ENCODE results near the gene ST7. TPM values are rescaled to one million over a fixed set of nuclear protein-coding genes. Genes with fewer than 3 reads are reported as not detected.

Gene ST7
- total and polyA plus RNA-seq, 2 of the 8 experiments (the other 6 are each of a cell fraction or from before 2014, with no cell fraction given) = 16.3 to 18.0 TPM

GRCh38 chr7:116929914-116930913 is 23.1 kb upstream of the ST7 start:
- Histone ChIP-seq H3K4ac (replicated peaks; ENCODE audit: insufficient read length, low read depth, low read length) (no peak overlapping the region), H3K79me2 (ENCODE audit: control insufficient read depth in 1 of 2, insufficient read depth in 2 of 2, low read length in 2 of 2) (no peaks in the 10 kb centered on the region), H3K4me1 (replicated peaks in 1 of 4; ENCODE audit: control insufficient read depth in 3 of 4, insufficient read depth in 4 of 4, low read length in 3 of 4) (no peaks in the 10 kb centered on the region), H3K79me1 (ENCODE audit: low read depth, low read length) (no peaks in the 10 kb centered on the region), H2BK12ac (ENCODE audit: low read depth, low read length) (no peak overlapping the region), H3K4me3 (ENCODE audit: extremely low read depth in 1 of 4, insufficient read depth in 2 of 4, low read depth in 3 of 4, low read length in 4 of 4) (no peak overlapping the region), H3K56ac (replicated peaks; ENCODE audit: insufficient read length, low read depth, low read length) (no peak overlapping the region), H3K9me3 (ENCODE audit: insufficient read depth in 2 of 2, low read depth in 1 of 2, low read length in 1 of 2) (no peaks in the 10 kb centered on the region), H3K23me2 (ENCODE audit: low read depth, low read length) (no peaks in the 10 kb centered on the region), H3K18ac (ENCODE audit: extremely low read depth, low read length) (no peak overlapping the region), H2AFZ (ENCODE audit: low read length) (0 out of 2 replicates have a peak overlapping the region, but pooled peaks have one; percentile 16), H2BK5ac (ENCODE audit: low read depth, low read length) (no peak overlapping the region), H2BK20ac (ENCODE audit: low read length) (no peak overlapping the region), H2BK15ac (ENCODE audit: low read length) (no peak overlapping the region), H3K14ac (ENCODE audit: insufficient read length) (no peak overlapping the region), H3K27ac (ENCODE audit: low read depth, low read length) (no peak overlapping the region), H4K20me1 (replicated peaks in 1 of 2; ENCODE audit: control insufficient read depth in 1 of 2, insufficient read depth in 2 of 2, low read length in 2 of 2) (no peaks in the 10 kb centered on the region), H2BK120ac (replicated peaks; ENCODE audit: low read depth, low read length) (no peak overlapping the region), H3K27me3 (replicated peaks in 1 of 4; ENCODE audit: control insufficient read depth in 3 of 4, extremely low read depth in 1 of 4, insufficient read depth in 3 of 4, low read length in 3 of 4) (no peaks in the 10 kb centered on the region), H4K8ac (ENCODE audit: extremely low read depth, insufficient read depth, low read length) (no peak overlapping the region), H3K9ac (replicated peaks in 1 of 4; ENCODE audit: extremely low read depth in 1 of 4, low read depth in 3 of 4, low read length in 3 of 4) (no peak overlapping the region), H3K36me3 (ENCODE audit: control insufficient read depth in 2 of 4, insufficient read depth in 4 of 4, low read length in 3 of 4) (no peaks in the 10 kb centered on the region), H4K91ac (replicated peaks; ENCODE audit: insufficient read length, low read length) (no peak overlapping the region), H4K5ac (ENCODE audit: insufficient read length, low read depth, low read length) (no peak overlapping the region), H3K4me2 (ENCODE audit: insufficient read depth in 1 of 2, low read depth in 2 of 2, low read length in 2 of 2) (no peak overlapping the region), H2AK5ac (ENCODE audit: low read depth, low read length) (no peak overlapping the region), H3K23ac (ENCODE audit: insufficient read length) (no peak overlapping the region)
- ChIA-PET CTCF (ENCODE audit: partially characterized antibody) (interaction anchor here (0.6 to 10.6 kb wide), 37 partner anchors 10 to 455 kb away, joined by 3 to 168 read pairs (median 4); no protein-coding TSS in a partner anchor), POLR2A (ENCODE audit: partially characterized antibody) (no interaction called here)
- FAIRE-seq (peak; percentile 82), DNase-seq (ENCODE audit: low read depth in 1 of 2, low spot score in 2 of 2) (peak; percentile 68 to 92)
- 49% methylated on average over 25 of the region's 25 CpGs; no CpG with 5 or more reads in 1 of the 2 experiments for WGBS, 2 experiments (ENCODE audit: extremely low coverage in 1 of 2, insufficient coverage in 1 of 2, insufficient read length in 1 of 2, insufficient replicate concordance in 2 of 2, low coverage in 1 of 2, low lambda C conversion rate in 2 of 2, missing lambda C conversion rate in 1 of 2)
- TF ChIP-seq RBBP5 (IDR thresholded peaks at IDR 0.05; ENCODE audit: borderline replicate concordance, low read depth, low read length) (no peak), MAFK (IDR thresholded peaks at IDR 0.05; ENCODE audit: low read depth, low read length) (no peak), E2F6 (IDR thresholded peaks at IDR 0.05) (no peak), POLR2AphosphoS5 (IDR thresholded peaks at IDR 0.05; ENCODE audit: low read depth, low read length) (no peak), BACH1 (IDR thresholded peaks at IDR 0.05; ENCODE audit: low read length) (0 out of 2 replicates have a peak, but pooled peaks have one; percentile 8), SIRT6 (IDR thresholded peaks at IDR 0.05; ENCODE audit: low read length) (no peak), PHF8 (conservative IDR thresholded peaks at IDR 0.05; ENCODE audit: low read depth, low read length) (no peak), CHD2 (IDR thresholded peaks at IDR 0.05; ENCODE audit: low read length) (no peak), KDM5A (IDR thresholded peaks at IDR 0.05; ENCODE audit: low read length) (no peak), SP2 (IDR thresholded peaks at IDR 0.05; ENCODE audit: low read length) (no peak), TAF1 (IDR thresholded peaks at IDR 0.05; ENCODE audit: low read depth, low read length) (no peak), CREB1 (IDR thresholded peaks at IDR 0.05) (no peak)

Measured in H1 (cell line).